ENCODE results near the gene CHKA. TPM values are rescaled to one million over a fixed set of nuclear protein-coding genes. Genes with fewer than 3 reads are reported as not detected.

The CHKA gene
- total and polyA plus RNA-seq, 2 experiments from 2014 or later, result 3.6 to 4.2 TPM

DNA sequence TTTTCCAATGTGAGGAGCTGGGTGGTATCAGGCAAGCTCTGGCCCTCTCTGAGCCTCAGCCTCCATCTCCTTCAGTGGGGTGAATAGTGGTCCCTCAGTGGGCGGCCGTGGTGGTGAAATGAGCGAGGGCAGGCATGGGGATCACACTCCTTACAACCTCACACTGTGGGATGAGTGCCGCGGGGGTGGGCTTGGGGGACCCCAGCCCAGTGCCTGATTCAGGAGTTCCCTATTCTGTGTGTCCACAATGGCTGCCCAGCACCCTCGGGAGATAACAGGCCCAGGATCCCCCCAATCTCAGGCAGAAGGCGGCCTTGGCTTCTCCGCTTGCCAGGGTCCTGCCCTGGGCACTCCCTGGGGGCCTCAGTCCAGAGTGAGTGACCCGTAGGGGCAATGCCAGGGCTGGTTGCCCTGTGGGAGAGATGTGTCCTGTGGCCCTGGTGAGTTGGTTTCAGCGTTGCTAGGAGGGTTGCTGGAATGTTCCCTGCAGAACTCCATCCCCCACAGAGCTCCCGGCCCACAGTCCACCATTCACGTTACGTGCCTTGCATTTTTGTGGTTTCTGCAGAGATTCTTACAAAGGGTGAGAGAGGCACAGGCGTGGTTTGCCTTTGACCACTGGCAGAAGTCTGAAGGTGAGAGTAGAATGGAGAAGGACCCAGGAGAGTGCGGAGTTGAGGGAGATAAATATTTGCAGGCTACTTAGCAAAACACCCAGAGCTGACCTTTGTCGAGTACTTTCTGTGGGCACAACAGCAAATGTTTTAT lies 108.2 kb downstream of the CHKA start:
- Histone ChIP-seq H3K36me3 (ENCODE audit: low read depth) (no peaks in the 10 kb centered on the region; the same call in 1 of the 2 replicates), H3F3A (ENCODE audit: insufficient read depth) (peaks cover 19% of the 10 kb centered on the region), H3K27ac (peak overlapping the region; percentile 99), H3K9ac (peak overlapping the region; percentile 74), H3K27me3 (replicated peaks; ENCODE audit: insufficient read depth) (no peaks in the 10 kb centered on the region), H3K9me2 (ENCODE audit: insufficient read depth) (no peaks in the 10 kb centered on the region), H3K9me3 (ENCODE audit: low read depth) (no peaks in the 10 kb centered on the region), H3K79me2 (ENCODE audit: insufficient read depth) (peaks cover 28% of the 10 kb centered on the region), H2AFZ (no peak overlapping the region), H3K4me2 (ENCODE audit: unreplicated experiment) (peak overlapping the region; percentile 59), H3K4me3 (no peak overlapping the region), H3K4me1 (ENCODE audit: insufficient read depth) (peaks cover 53% of the 10 kb centered on the region), H4K20me1 (ENCODE audit: insufficient read depth) (no peaks in the 10 kb centered on the region)
- in situ Hi-C loops (cut with MboI), result no loop called here
- peak; percentile 98 for DNase-seq
- no peak for TF ChIP-seq EZH2phosphoT487 (IDR thresholded peaks at IDR 0.05; ENCODE audit: insufficient read depth, low read depth)
- no peak for TF ChIP-seq EZH2 (IDR thresholded peaks at IDR 0.05; ENCODE audit: insufficient read depth, poor library complexity, severe bottlenecking)
- WGBS, 2 experiments (ENCODE audit: low coverage in 1 of 2, low lambda C conversion rate in 2 of 2, missing lambda C conversion rate in 2 of 2), result 47 to 51% methylated on average over 15 to 16 of the region's 16 CpGs

GRCh38 chr11:68012044-68012842 lies 108.9 kb downstream of the CHKA start:
- H3K9me2 ChIP-seq (ENCODE audit: insufficient read depth), result no peaks in the 10 kb centered on the region
- no peak for TF ChIP-seq EZH2phosphoT487 (IDR thresholded peaks at IDR 0.05; ENCODE audit: insufficient read depth, low read depth)
- TF ChIP-seq EZH2 (IDR thresholded peaks at IDR 0.05; ENCODE audit: insufficient read depth, poor library complexity, severe bottlenecking), result no peak
- no peaks in the 10 kb centered on the region for H4K20me1 ChIP-seq (ENCODE audit: insufficient read depth)
- peaks cover 19% of the 10 kb centered on the region for H3F3A ChIP-seq (ENCODE audit: insufficient read depth)
- peak overlapping the region; percentile 99 for H3K27ac ChIP-seq
- no peak overlapping the region for H3K4me3 ChIP-seq
- H3K36me3 ChIP-seq (ENCODE audit: low read depth), result no peaks in the 10 kb centered on the region; the same call in 1 of the 2 replicates
- H3K27me3 ChIP-seq (replicated peaks; ENCODE audit: insufficient read depth), result no peaks in the 10 kb centered on the region
- H3K4me1 ChIP-seq (ENCODE audit: insufficient read depth), result peaks cover 53% of the 10 kb centered on the region
- H3K9me3 ChIP-seq (ENCODE audit: low read depth), result no peaks in the 10 kb centered on the region
- no peak for DNase-seq
- H2AFZ ChIP-seq, result no peak overlapping the region
- peaks cover 28% of the 10 kb centered on the region for H3K79me2 ChIP-seq (ENCODE audit: insufficient read depth)
- H3K4me2 ChIP-seq (ENCODE audit: unreplicated experiment), result peak overlapping the region; percentile 14
- 93 to 94% methylated on average over 17 of the region's 17 CpGs for WGBS, 2 experiments (ENCODE audit: low coverage in 1 of 2, low lambda C conversion rate in 2 of 2, missing lambda C conversion rate in 2 of 2)
- peak overlapping the region; percentile 74 for H3K9ac ChIP-seq
- in situ Hi-C loops (cut with MboI), result no loop called here

DNA sequence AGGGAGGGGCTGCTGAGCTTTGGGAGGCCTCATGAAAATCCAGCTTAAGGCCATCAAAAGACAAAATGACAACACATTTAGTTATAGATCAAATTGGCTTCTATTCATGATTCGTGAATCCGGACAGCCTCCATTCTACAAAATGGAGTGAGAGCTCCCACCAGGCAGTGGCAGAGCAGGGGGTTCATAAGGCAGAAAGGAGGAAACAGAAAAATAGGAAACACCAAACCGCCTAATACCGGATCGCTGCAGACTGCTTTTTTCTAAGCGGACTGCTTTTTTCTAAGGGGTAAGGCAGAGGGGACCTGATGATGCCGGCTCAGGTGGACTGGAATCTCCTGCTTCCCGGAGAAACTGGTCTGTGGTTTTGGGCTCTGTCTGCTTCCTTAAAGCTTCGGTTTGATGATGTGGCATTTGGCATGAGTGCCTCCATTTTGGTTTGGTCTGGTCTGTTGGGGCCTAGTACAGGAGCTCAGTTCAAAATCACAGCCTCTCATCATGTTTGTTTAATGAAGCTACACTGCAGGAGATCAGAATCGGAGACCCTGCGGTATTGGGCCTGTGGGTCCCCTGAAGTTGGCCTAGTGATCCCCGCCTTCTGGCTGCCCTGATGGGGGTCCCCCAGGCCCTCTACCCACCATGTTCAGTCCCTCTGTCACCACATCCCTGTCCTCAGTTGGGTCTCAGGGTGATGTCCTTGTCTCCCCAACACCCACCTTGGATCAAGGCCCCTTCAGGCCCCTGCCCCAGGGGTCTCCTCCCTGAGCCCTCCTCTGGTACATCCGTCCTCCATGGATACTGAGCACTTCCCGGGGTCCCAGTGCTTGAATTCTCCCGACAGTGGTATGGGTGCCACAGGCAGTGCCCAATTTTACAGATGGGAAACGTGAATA lies 109.9 kb downstream of the CHKA start:
- DNase-seq, result no peak

More for the DNA sequence above, 109.9 kb downstream of the CHKA start:
- Histone ChIP-seq H2AFZ (no peak overlapping the region; the same call in 1 of the 2 replicates), H3K4me1 (ENCODE audit: insufficient read depth) (peaks cover 48% of the 10 kb centered on the region), H4K20me1 (ENCODE audit: insufficient read depth) (no peaks in the 10 kb centered on the region), H3K9me2 (ENCODE audit: insufficient read depth) (no peaks in the 10 kb centered on the region), H3K27ac (peak overlapping the region; percentile 99), H3K9me3 (ENCODE audit: low read depth) (no peaks in the 10 kb centered on the region), H3K4me3 (peak overlapping the region; percentile 80), H3K9ac (peak overlapping the region; percentile 96), H3K27me3 (replicated peaks; ENCODE audit: insufficient read depth) (no peaks in the 10 kb centered on the region), H3K4me2 (ENCODE audit: unreplicated experiment) (peak overlapping the region; percentile 93), H3K36me3 (ENCODE audit: low read depth) (no peaks in the 10 kb centered on the region; the same call in 1 of the 2 replicates), H3K79me2 (ENCODE audit: insufficient read depth) (peaks cover 28% of the 10 kb centered on the region), H3F3A (ENCODE audit: insufficient read depth) (peaks cover 19% of the 10 kb centered on the region)
- TF ChIP-seq EZH2 (IDR thresholded peaks at IDR 0.05; ENCODE audit: insufficient read depth, poor library complexity, severe bottlenecking) (no peak), EZH2phosphoT487 (IDR thresholded peaks at IDR 0.05; ENCODE audit: insufficient read depth, low read depth) (no peak)
- 77 to 78% methylated on average over 16 of the region's 16 CpGs for WGBS, 2 experiments (ENCODE audit: low coverage in 1 of 2, low lambda C conversion rate in 2 of 2, missing lambda C conversion rate in 2 of 2)
- in situ Hi-C loops (cut with MboI), result no loop called here
